ENCODE measurements around the gene FOXE1. TPM values are rescaled to one million over a fixed set of nuclear protein-coding genes. Genes with fewer than 3 reads are reported as not detected.

FOXE1 gene
- total and polyA plus RNA-seq, 10 of the 15 experiments (the other 5 are each of a cell fraction or from before 2014, with no cell fraction given): not detected

DNA sequence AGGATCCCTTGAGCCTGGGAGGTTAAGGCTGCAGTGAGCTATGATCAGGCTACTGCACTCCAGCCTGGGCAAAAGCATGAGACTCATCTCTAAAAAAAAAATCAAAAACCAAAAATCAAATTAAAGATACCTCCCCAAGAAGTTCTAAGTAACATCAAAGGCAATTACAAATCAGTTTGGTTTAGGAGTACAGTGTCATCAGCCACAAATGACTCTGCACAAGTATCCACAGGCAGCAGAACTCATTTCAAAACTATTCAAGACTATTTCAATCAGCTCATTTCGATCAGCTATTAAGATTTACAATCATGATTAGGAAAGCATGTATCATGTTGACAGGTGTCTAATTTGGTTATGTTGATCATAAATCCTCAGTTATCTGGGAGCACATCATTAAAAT is 50.2 kb downstream of the FOXE1 start:
- FAIRE-seq (no peak), ATAC-seq (no peak), DNase-seq (ENCODE audit: low read depth, low spot score) (no peak)
- SMC1A ChIA-PET (ENCODE audit: uncharacterized antibody, unreplicated experiment): interaction anchor here (0.9 to 3.8 kb wide), 5 partner anchors 12 to 435 kb away, joined by 3 to 32 read pairs (median 4); no protein-coding TSS in a partner anchor
- WGBS (ENCODE audit: insufficient coverage, insufficient replicate concordance, low lambda C conversion rate, missing lambda C conversion rate): 84% methylated on average over 1 of the region's 1 CpG
- Histone ChIP-seq H3K9ac (ENCODE audit: control insufficient read depth, insufficient read depth, low read length) (no peak overlapping the region), H3K4me3 (no peak overlapping the region), H3K79me2 (ENCODE audit: control insufficient read depth, insufficient read depth, low read length) (peaks cover 2% of the 10 kb centered on the region), H2AFZ (ENCODE audit: control insufficient read depth, low read depth, low read length) (no peak overlapping the region), H3K9me3 (replicated peaks; ENCODE audit: control insufficient read depth, insufficient read depth, low read length) (no peaks in the 10 kb centered on the region), H3K27ac (ENCODE audit: control insufficient read depth, insufficient read depth) (no peak overlapping the region), H3K4me2 (ENCODE audit: control insufficient read depth, insufficient read depth) (no peak overlapping the region), H3K27me3 (replicated peaks in 1 of 2; ENCODE audit: control insufficient read depth in 2 of 2, insufficient read depth in 2 of 2, low read length in 1 of 2) (no peaks in the 10 kb centered on the region), H3K4me1 (ENCODE audit: control insufficient read depth, insufficient read depth, low read length) (peaks cover 8% of the 10 kb centered on the region; the same call in 1 of the 2 replicates), H4K20me1 (ENCODE audit: control insufficient read depth, insufficient read depth) (no peaks in the 10 kb centered on the region), H3K36me3 (ENCODE audit: control insufficient read depth in 2 of 2, insufficient read depth in 2 of 2, low read length in 1 of 2) (peaks cover 0 to 2% of the 10 kb centered on the region in 2 experiments; a peak in 2 of 4 replicates)
- RAD21 ChIA-PET (ENCODE audit: unreplicated experiment): interaction anchor here (0.6 kb wide), 1 partner anchor 63 kb away, joined by 3 read pairs; no protein-coding TSS in a partner anchor
- CTCF ChIA-PET: interaction anchor here (0.6 to 6.9 kb wide), 10 partner anchors 10 to 1055 kb away, joined by 3 to 95 read pairs (median 18); partner anchors contain the start of genes TRMO and XPA
- intact Hi-C loops (cut with micrococcal nuclease; ENCODE audit: unreplicated experiment): no loop called here
- TF ChIP-seq EP300 (IDR thresholded peaks at IDR 0.05; ENCODE audit: borderline replicate concordance in 1 of 2, control insufficient read depth in 1 of 2, low read depth in 2 of 2, low read length in 2 of 2) (no peak), POU2F2 (IDR thresholded peaks at IDR 0.05; ENCODE audit: borderline replicate concordance, low read depth, low read length) (no peak)
- TF ChIP-seq, protein P1, sequence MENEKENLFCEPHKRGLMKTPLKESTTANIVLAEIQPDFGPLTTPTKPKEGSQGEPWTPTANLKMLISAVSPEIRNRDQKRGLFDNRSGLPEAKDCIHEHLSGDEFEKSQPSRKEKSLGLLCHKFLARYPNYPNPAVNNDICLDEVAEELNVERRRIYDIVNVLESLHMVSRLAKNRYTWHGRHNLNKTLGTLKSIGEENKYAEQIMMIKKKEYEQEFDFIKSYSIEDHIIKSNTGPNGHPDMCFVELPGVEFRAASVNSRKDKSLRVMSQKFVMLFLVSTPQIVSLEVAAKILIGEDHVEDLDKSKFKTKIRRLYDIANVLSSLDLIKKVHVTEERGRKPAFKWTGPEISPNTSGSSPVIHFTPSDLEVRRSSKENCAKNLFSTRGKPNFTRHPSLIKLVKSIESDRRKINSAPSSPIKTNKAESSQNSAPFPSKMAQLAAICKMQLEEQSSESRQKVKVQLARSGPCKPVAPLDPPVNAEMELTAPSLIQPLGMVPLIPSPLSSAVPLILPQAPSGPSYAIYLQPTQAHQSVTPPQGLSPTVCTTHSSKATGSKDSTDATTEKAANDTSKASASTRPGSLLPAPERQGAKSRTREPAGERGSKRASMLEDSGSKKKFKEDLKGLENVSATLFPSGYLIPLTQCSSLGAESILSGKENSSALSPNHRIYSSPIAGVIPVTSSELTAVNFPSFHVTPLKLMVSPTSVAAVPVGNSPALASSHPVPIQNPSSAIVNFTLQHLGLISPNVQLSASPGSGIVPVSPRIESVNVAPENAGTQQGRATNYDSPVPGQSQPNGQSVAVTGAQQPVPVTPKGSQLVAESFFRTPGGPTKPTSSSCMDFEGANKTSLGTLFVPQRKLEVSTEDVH (IDR thresholded peaks at IDR 0.05; ENCODE audit: low read depth, partially characterized antibody): no peak
- POLR2A ChIA-PET: no interaction called here
- in situ Hi-C loops (cut with MboI): loop anchor here (5.0 kb wide), 1 partner anchor 196 kb away; no protein-coding TSS in a partner anchor
- no TSS peak for BruUV-seq (replicated peaks)
